Parathyroid adenoma (tissue), 2 donors: ENCODE data around the gene ATP5PB.

Experiments
- H2AFZ ChIP-seq: fragments of 300-600 bp; sonication (generic); one replicate; pipeline ENCODE4 v1.7.0; 2017; ENCODE audit warnings: antibody characterized with exemption, mild to moderate bottlenecking
- H3K27ac ChIP-seq: fragments of 300-600 bp; sonication (generic); one replicate; pipeline ENCODE4 v1.7.0; 2017
- H3K27me3 ChIP-seq: fragments of 300-600 bp; sonication (generic); one replicate; pipeline ENCODE4 v1.7.0; 2017; ENCODE audit warnings: low read length; ENCODE audit not compliant: control insufficient read depth, insufficient read depth
- H3K36me3 ChIP-seq: fragments of 300-600 bp; sonication (generic); one replicate; pipeline ENCODE4 v1.7.0; 2017; ENCODE audit warnings: low read length; ENCODE audit not compliant: control insufficient read depth, insufficient read depth
- H3K4me1 ChIP-seq: fragments of 300-600 bp; sonication (generic); one replicate; pipeline ENCODE4 v1.7.0; 2017; ENCODE audit warnings: control low read depth
- H3K4me2 ChIP-seq: fragments of 300-600 bp; sonication (generic); one replicate; pipeline ENCODE4 v1.7.0; 2017; ENCODE audit warnings: low read length
- H3K4me3 ChIP-seq: fragments of 300-600 bp; sonication (generic); one replicate; pipeline ENCODE4 v1.7.0; 2017; ENCODE audit warnings: low read depth, low read length
- H3K79me2 ChIP-seq: fragments of 300-600 bp; sonication (generic); one replicate; pipeline ENCODE4 v1.7.0; 2017; ENCODE audit warnings: control low read depth
- H3K9ac ChIP-seq: fragments of 300-600 bp; sonication (generic); one replicate; pipeline ENCODE4 v1.7.0; 2017; ENCODE audit warnings: mild to moderate bottlenecking
- H3K9me3 ChIP-seq: fragments of 300-600 bp; sonication (generic); one replicate; pipeline ENCODE4 v1.7.0; 2017; ENCODE audit warnings: low read length; ENCODE audit not compliant: control insufficient read depth
- CTCF ChIP-seq: fragments of 300-600 bp; sonication (generic); IDR thresholded peaks from one replicate; pipeline ENCODE4 v1.7.0; 2017; ENCODE audit warnings: antibody characterized with exemption, mild to moderate bottlenecking
- donor health status: primary hyperparathyroidism.

The ATP5PB gene

GRCh38 chr1:111461765-111462164, 12.5 kb downstream of the ATP5PB start:
- H3K9ac ChIP-seq, result no peak overlapping the region
- H2AFZ ChIP-seq, result no peak overlapping the region
- no peak overlapping the region for H3K4me2 ChIP-seq
- H3K4me3 ChIP-seq, result no peak overlapping the region
- no peaks in the 10 kb centered on the region for H3K79me2 ChIP-seq
- H3K27me3 ChIP-seq, result no peaks in the 10 kb centered on the region
- no peak for TF ChIP-seq CTCF
- no peak overlapping the region for H3K27ac ChIP-seq
- no peaks in the 10 kb centered on the region for H3K36me3 ChIP-seq
- no peaks in the 10 kb centered on the region for H3K4me1 ChIP-seq
- no peaks in the 10 kb centered on the region for H3K9me3 ChIP-seq

GRCh38 chr1:111462370-111463028, 13.2 kb downstream of the ATP5PB start:
- Histone ChIP-seq H3K4me2 (no peak overlapping the region), H2AFZ (no peak overlapping the region), H3K4me1 (no peaks in the 10 kb centered on the region), H3K4me3 (no peak overlapping the region), H3K9me3 (no peaks in the 10 kb centered on the region), H3K79me2 (no peaks in the 10 kb centered on the region), H3K27me3 (no peaks in the 10 kb centered on the region), H3K27ac (no peak overlapping the region), H3K36me3 (no peaks in the 10 kb centered on the region), H3K9ac (no peak overlapping the region)
- TF ChIP-seq CTCF, result no peak

GRCh38 chr1:111463029-111463683, 13.9 kb downstream of the ATP5PB start:
- H3K27ac ChIP-seq, result no peak overlapping the region
- H3K9ac ChIP-seq, result no peak overlapping the region
- H3K27me3 ChIP-seq, result no peaks in the 10 kb centered on the region
- no peak overlapping the region for H2AFZ ChIP-seq
- no peaks in the 10 kb centered on the region for H3K79me2 ChIP-seq
- no peaks in the 10 kb centered on the region for H3K36me3 ChIP-seq
- no peak for TF ChIP-seq CTCF
- no peaks in the 10 kb centered on the region for H3K9me3 ChIP-seq
- H3K4me3 ChIP-seq, result no peak overlapping the region
- H3K4me1 ChIP-seq, result no peaks in the 10 kb centered on the region
- no peak overlapping the region for H3K4me2 ChIP-seq

- no peaks in the 10 kb centered on the region for H3K27me3 ChIP-seq
- no peak overlapping the region for H3K4me3 ChIP-seq
- peaks cover 3% of the 10 kb centered on the region for H3K4me1 ChIP-seq
- no peak overlapping the region for H3K27ac ChIP-seq
- no peaks in the 10 kb centered on the region for H3K36me3 ChIP-seq
- H3K79me2 ChIP-seq, result no peaks in the 10 kb centered on the region
- no peak overlapping the region for H3K9ac ChIP-seq
- H3K9me3 ChIP-seq, result no peaks in the 10 kb centered on the region
- H2AFZ ChIP-seq, result no peak overlapping the region
- H3K4me2 ChIP-seq, result no peak overlapping the region
- TF ChIP-seq CTCF, result no peak
These were observed 16.5 kb downstream of the ATP5PB start for GRCh38 chr1:111465754-111466153.

GRCh38 chr1:111466480-111466879, 17.2 kb downstream of the ATP5PB start:
- no peak overlapping the region for H3K4me3 ChIP-seq
- H3K9me3 ChIP-seq, result no peaks in the 10 kb centered on the region
- H3K9ac ChIP-seq, result no peak overlapping the region
- H3K36me3 ChIP-seq, result no peaks in the 10 kb centered on the region
- no peak overlapping the region for H3K4me2 ChIP-seq
- no peak for TF ChIP-seq CTCF
- H2AFZ ChIP-seq, result no peak overlapping the region
- peaks cover 8% of the 10 kb centered on the region for H3K4me1 ChIP-seq
- H3K79me2 ChIP-seq, result no peaks in the 10 kb centered on the region
- no peaks in the 10 kb centered on the region for H3K27me3 ChIP-seq
- no peak overlapping the region for H3K27ac ChIP-seq
